Karpas-422 (cell line): ENCODE measurements around the gene CELF4. TPM values are rescaled to one million over a fixed set of nuclear protein-coding genes. Genes with fewer than 3 reads are reported as not detected.

Experiments used
- DNase-seq: peaks from one replicate; pipeline ENCODE4 v3.0.0-alpha.2; 2015
- H2AFZ ChIP-seq: fragments of 200-600 bp; sonication (generic); 2 replicates; pipeline ENCODE4 v1.6.1; 2014; ENCODE audit warnings: antibody characterized with exemption, low read length, mixed read lengths
- H3K27ac ChIP-seq: fragments of 200-600 bp; sonication (generic); 2 replicates; pipeline ENCODE4 v1.5.1; 2014; ENCODE audit warnings: mild to moderate bottlenecking, low read length, moderate library complexity
- H3K27me3 ChIP-seq: fragments of 200-600 bp; sonication (generic); 2 replicates; pipeline ENCODE4 v1.6.1; 2014; ENCODE audit warnings: low read length, mixed read lengths
- H3K36me3 ChIP-seq: fragments of 200-600 bp; sonication (generic); 2 replicates; pipeline ENCODE4 v1.6.1; 2014; ENCODE audit warnings: low read length, mixed read lengths; ENCODE audit not compliant: insufficient read depth
- H3K4me1 ChIP-seq: fragments of 200-600 bp; sonication (generic); 2 replicates; pipeline ENCODE4 v1.6.1; 2014; ENCODE audit warnings: mild to moderate bottlenecking, low read length, mixed read lengths
- H3K4me2 ChIP-seq: fragments of 200-600 bp; sonication (generic); 2 replicates; pipeline ENCODE4 v1.6.1; 2014; ENCODE audit warnings: low read length, low read depth, mild to moderate bottlenecking; ENCODE audit not compliant: poor library complexity, severe bottlenecking
- H3K4me3 ChIP-seq: fragments of 200-600 bp; sonication (generic); 2 replicates; pipeline ENCODE4 v1.5.1; 2014; ENCODE audit warnings: mild to moderate bottlenecking, antibody characterized with exemption, low read length, mixed read lengths
- H3K79me2 ChIP-seq: fragments of 200-600 bp; sonication (generic); 2 replicates; pipeline ENCODE4 v1.6.1; 2014; ENCODE audit warnings: mild to moderate bottlenecking, low read length, mixed read lengths
- H3K9ac ChIP-seq: fragments of 200-600 bp; sonication (generic); 2 replicates; pipeline ENCODE4 v1.6.0; 2014; ENCODE audit warnings: low read length
- H3K9me2 ChIP-seq: fragments of 200-600 bp; sonication (generic), shearing (Covaris generic); replicated peaks from 2 replicates; pipeline ENCODE4 v1.6.0; 2014; ENCODE audit warnings: mild to moderate bottlenecking, low read length, moderate library complexity; ENCODE audit not compliant: insufficient read depth
- H3K9me3 ChIP-seq: fragments of 300-700, 200-600 bp; sonication (generic); 2 replicates; pipeline ENCODE4 v1.6.1; 2014; ENCODE audit warnings: low read length, mixed read lengths
- H4K20me1 ChIP-seq: fragments of 200-600 bp; sonication (generic); 2 replicates; pipeline ENCODE4 v1.6.1; 2014; ENCODE audit warnings: mild to moderate bottlenecking, antibody characterized with exemption, low read length, low read depth; ENCODE audit not compliant: insufficient read depth
- total RNA-seq: library from RNA; depleted of rRNA; stranded (reverse); fragments of >200 nt; shearing (Covaris generic); gene quantifications from 2 replicates; pipeline ENCODE4 v1.2.3, GENCODE V29; 2014; ENCODE audit warnings: low replicate concordance

CELF4 gene
- total RNA-seq, 1 experiment from 2014 or later: not detected

DNA sequence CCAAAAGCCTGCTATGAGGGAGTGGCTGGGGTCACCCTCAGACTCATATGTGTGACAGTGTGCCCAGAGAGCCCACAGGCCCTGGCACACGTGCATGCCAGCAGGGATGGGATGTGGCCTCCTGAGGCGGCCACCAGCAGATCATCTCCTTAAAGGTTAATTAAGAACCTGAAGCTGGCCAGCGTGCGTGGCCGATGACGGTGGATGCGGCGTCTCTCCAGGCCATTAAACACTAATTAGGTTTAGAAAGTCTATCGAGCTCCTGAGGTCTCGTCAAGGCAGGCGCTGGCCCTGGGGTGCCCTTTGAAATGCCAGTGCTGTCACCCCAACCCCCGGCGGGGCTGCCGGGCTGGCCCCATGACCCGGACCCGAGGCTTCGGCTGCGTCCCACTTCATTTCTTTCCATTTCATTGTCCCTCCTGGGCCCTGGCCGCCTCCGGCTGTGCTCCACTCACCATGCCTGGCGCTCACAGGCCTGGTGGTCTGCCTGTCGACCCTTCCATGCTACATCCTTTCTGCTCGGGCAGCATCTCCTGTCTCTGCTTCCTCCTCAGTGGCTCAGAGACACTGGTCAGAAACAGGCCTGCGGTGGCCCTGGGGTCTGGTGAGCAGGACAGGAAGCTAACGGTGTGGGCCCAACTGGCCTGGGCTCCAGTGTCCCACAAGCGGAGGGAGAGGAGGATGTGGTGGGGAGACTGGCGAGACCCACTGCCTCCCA lies 228.9 kb downstream of the CELF4 start:
- H3K4me3 ChIP-seq: no peak overlapping the region
- H3K9ac ChIP-seq: no peak overlapping the region
- H3K4me1 ChIP-seq: no peaks in the 10 kb centered on the region
- H3K27me3 ChIP-seq: no peaks in the 10 kb centered on the region
- no peaks in the 10 kb centered on the region for H3K9me2 ChIP-seq
- H4K20me1 ChIP-seq: no peaks in the 10 kb centered on the region
- H3K36me3 ChIP-seq: no peaks in the 10 kb centered on the region
- no peak for DNase-seq
- H3K79me2 ChIP-seq: no peaks in the 10 kb centered on the region
- no peaks in the 10 kb centered on the region for H3K9me3 ChIP-seq
- H3K27ac ChIP-seq: no peak overlapping the region
- no peak overlapping the region for H2AFZ ChIP-seq
- no peak overlapping the region for H3K4me2 ChIP-seq

GRCh38 chr18:37335409-37335736 lies 230.2 kb downstream of the CELF4 start:
- no peaks in the 10 kb centered on the region for H3K4me1 ChIP-seq
- no peaks in the 10 kb centered on the region for H3K9me3 ChIP-seq
- no peak overlapping the region for H3K9ac ChIP-seq
- no peak overlapping the region for H3K4me2 ChIP-seq
- DNase-seq: no peak
- H3K4me3 ChIP-seq: no peak overlapping the region
- H2AFZ ChIP-seq: no peak overlapping the region
- H3K27me3 ChIP-seq: no peaks in the 10 kb centered on the region
- H3K27ac ChIP-seq: no peak overlapping the region
- H3K9me2 ChIP-seq: no peaks in the 10 kb centered on the region
- H3K36me3 ChIP-seq: no peaks in the 10 kb centered on the region
- no peaks in the 10 kb centered on the region for H4K20me1 ChIP-seq
- H3K79me2 ChIP-seq: no peaks in the 10 kb centered on the region

GRCh38 chr18:37334631-37335408 lies 230.8 kb downstream of the CELF4 start:
- Histone ChIP-seq H3K4me1 (no peaks in the 10 kb centered on the region), H3K4me3 (no peak overlapping the region), H4K20me1 (no peaks in the 10 kb centered on the region), H3K36me3 (no peaks in the 10 kb centered on the region), H3K79me2 (no peaks in the 10 kb centered on the region), H3K9me2 (no peaks in the 10 kb centered on the region), H2AFZ (no peak overlapping the region), H3K9me3 (no peaks in the 10 kb centered on the region), H3K27me3 (no peaks in the 10 kb centered on the region), H3K27ac (no peak overlapping the region), H3K9ac (no peak overlapping the region), H3K4me2 (no peak overlapping the region)
- DNase-seq: no peak

- Histone ChIP-seq H2AFZ (no peak overlapping the region), H3K36me3 (no peaks in the 10 kb centered on the region), H3K4me2 (no peak overlapping the region), H3K4me1 (no peaks in the 10 kb centered on the region), H3K9me2 (no peaks in the 10 kb centered on the region), H4K20me1 (no peaks in the 10 kb centered on the region), H3K27me3 (no peaks in the 10 kb centered on the region), H3K4me3 (no peak overlapping the region), H3K9ac (no peak overlapping the region), H3K27ac (no peak overlapping the region), H3K79me2 (no peaks in the 10 kb centered on the region), H3K9me3 (no peaks in the 10 kb centered on the region)
- no peak for DNase-seq
Measured at GRCh38 chr18:37332628-37333420, 232.8 kb downstream of the CELF4 start.

DNA sequence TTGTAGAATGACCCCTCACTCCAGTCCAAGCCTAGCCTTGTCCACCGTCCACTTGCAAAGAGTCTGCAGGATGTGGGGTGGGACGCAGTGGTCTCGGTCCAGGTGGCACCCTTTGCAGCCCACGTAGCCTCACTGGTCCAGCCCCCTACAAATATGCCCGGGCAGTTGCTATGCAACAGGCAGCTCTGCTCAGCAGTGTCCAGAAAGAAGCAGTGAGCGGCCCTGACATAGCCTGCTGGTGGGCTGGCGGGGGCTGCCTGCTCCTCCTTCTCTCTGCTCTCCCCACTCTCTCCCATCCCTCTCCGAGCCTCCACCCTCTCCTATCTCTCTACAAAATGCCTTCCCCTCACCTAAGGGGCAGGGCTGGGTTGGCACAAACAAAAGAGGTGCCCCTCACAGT lies 233.4 kb downstream of the CELF4 start:
- Histone ChIP-seq H3K79me2 (no peaks in the 10 kb centered on the region), H3K4me2 (no peak overlapping the region), H3K9me3 (no peaks in the 10 kb centered on the region), H4K20me1 (no peaks in the 10 kb centered on the region), H3K27ac (no peak overlapping the region), H3K27me3 (no peaks in the 10 kb centered on the region), H3K36me3 (no peaks in the 10 kb centered on the region), H2AFZ (no peak overlapping the region), H3K4me1 (no peaks in the 10 kb centered on the region), H3K9me2 (no peaks in the 10 kb centered on the region), H3K4me3 (no peak overlapping the region), H3K9ac (no peak overlapping the region)
- no peak for DNase-seq

DNA sequence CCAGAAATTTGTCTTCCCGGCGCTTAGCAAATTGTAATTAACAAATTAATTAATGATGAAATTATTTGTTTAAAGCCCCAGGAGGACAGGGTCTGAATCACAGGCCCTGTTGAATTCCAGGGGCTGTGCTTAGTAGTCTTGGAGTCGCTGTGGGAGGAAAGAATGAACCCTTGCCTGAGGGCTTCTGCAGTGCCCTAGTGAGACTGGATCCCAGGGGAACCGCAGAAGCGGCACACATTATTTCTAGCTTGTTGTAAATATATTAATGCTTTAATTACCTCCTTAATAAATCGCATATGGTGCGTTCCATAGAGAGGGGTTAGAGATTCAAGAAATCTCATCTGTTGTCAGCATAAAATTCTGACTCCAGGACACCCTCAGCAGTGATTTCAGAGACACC lies 235.4 kb downstream of the CELF4 start:
- no peak overlapping the region for H3K27ac ChIP-seq
- H3K4me1 ChIP-seq: no peaks in the 10 kb centered on the region
- H4K20me1 ChIP-seq: no peaks in the 10 kb centered on the region
- no peaks in the 10 kb centered on the region for H3K79me2 ChIP-seq
- H3K4me3 ChIP-seq: no peak overlapping the region
- no peak overlapping the region for H3K9ac ChIP-seq
- H3K4me2 ChIP-seq: no peak overlapping the region
- H2AFZ ChIP-seq: no peak overlapping the region
- no peaks in the 10 kb centered on the region for H3K36me3 ChIP-seq
- DNase-seq: no peak
- no peaks in the 10 kb centered on the region for H3K9me2 ChIP-seq
- no peaks in the 10 kb centered on the region for H3K9me3 ChIP-seq
- H3K27me3 ChIP-seq: no peaks in the 10 kb centered on the region

DNA sequence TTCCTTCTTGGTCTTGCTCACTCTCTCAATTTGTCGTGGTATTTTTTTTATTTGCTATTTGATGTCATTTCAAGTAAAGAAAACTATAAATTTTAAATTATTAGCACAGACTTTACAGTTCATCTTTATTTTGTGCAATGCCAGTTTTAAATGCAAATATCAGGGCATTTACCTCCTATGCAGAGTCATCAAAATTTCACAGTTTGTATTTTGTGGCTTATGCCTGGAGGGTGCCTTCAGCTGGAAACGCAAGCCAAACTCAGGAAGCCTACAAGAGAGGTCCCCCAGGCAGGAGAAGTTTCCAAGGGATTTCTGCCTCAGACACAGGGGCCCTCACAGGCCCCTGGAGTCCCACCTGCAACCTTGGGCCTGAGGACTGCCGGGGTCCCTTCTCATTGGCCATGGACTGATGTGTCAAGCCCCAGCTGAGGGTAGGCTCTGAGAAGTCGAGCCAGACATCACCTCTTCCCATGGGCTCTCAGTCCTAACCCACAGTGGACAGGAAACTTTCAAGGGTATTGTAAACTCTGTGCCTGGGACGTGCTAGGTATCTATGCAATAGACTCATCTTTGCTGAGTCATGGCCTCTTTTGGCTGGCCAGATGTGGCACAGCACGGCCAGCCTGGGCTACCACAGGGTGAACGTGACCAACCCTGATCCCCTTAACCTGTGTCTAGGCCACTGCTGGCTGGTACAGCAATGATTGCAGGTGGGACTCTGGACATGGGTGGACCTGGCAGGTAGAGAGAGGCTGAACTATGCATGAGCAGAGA lies 236.5 kb downstream of the CELF4 start:
- H2AFZ ChIP-seq: no peak overlapping the region
- no peak overlapping the region for H3K9ac ChIP-seq

More for the DNA sequence above, 236.5 kb downstream of the CELF4 start:
- Histone ChIP-seq H3K9me3 (no peaks in the 10 kb centered on the region), H4K20me1 (no peaks in the 10 kb centered on the region), H3K4me2 (no peak overlapping the region), H3K79me2 (no peaks in the 10 kb centered on the region), H3K27me3 (no peaks in the 10 kb centered on the region), H3K36me3 (no peaks in the 10 kb centered on the region), H3K4me3 (no peak overlapping the region), H3K4me1 (no peaks in the 10 kb centered on the region), H3K27ac (no peak overlapping the region), H3K9me2 (no peaks in the 10 kb centered on the region)
- no peak for DNase-seq
